NOMO-1 (cell line): Measurements from ENCODE around the gene TUBA4A.
"Not testable (repeated sequence)": the region's sequence is repeated elsewhere in the genome, so short reads cannot be mapped to it uniquely, and the experiment has no call there.

Source experiments
- DNase-seq, 2 experiments: peaks; one replicate each; lab custom pipeline; 2025; ENCODE audit not compliant: unreplicated experiment in 2 of 2; lab: John Stamatoyannopoulos, UW

Gene TUBA4A

DNA sequence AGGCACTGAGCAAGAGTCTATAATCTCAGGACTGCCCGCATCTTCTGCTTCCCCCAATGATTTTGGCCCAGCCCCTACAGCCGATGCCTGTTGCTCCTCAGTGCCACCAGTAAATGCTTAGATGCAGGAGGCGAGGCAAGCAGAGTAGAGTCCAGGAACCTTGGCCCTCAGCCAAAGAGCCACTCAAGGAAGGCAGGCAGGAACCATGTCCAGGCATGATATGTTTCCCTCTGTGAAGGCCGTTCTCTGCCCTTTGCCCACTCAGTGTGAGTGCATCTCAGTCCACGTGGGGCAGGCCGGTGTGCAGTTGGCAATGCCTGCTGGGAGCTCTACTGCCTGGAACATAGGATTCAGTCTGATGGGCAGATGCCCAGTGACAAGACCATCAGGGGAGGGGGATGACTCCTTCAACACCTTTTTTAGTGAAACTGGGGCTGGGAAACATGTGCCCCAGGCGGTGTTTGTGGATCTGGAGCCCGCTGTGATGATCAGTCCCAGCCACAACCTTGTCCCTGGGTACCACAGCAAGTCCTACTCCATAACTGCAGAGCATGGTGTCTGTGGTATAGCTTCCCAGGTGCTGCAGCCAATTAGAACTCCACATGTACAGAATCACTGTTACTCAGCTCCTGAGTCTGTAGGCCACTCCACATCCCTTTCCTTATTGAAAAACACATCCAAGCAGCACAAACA lies 15.8 kb upstream of the TUBA4A start:
- no peak for DNase-seq

DNA sequence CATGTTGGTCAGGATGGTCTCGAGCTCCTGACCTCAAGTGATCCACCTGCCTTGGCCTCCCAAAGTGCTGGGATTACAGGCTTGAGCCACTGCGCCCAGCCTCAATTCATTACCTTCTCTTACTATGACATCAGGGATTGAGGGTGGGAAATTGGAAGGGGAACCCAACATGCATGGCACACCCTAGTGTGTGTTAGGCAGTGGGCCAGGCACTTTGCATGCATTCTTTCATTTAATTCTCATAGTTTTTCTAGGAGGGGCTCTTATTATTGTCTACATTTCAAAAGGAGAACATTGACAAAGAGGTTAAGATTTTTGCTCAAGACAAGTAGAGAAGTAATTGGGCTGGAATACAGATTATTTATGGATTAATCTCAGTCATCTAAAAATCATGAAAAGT lies 14.6 kb upstream of the TUBA4A start:
- DNase-seq: no peak

GRCh38 chr2:219266886-219267285 lies 13.2 kb upstream of the TUBA4A start:
- no peak for DNase-seq

DNA sequence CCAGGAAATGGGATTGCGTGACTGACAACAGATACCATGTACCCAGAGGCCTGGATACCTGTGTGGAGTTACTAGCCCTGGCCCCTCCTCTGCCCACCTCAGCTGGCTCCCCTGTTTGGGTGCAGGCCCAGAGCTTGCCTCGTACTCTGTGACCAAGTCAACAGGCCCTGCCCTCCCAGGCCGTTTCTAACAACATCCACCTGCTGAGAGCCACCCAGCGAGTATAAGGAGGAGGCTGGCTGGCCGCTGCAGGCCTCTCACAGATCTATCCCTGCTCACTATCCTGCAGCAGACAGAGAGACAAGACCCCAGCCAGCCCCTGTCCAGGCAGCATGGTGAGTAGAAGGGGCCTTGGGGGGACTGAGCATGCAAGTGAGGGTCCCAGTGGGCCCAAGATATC lies 12.5 kb upstream of the TUBA4A start:
- no peak for DNase-seq

- DNase-seq: no peak
Observed at GRCh38 chr2:219261024-219261855, 7.5 kb upstream of the TUBA4A start.

DNA sequence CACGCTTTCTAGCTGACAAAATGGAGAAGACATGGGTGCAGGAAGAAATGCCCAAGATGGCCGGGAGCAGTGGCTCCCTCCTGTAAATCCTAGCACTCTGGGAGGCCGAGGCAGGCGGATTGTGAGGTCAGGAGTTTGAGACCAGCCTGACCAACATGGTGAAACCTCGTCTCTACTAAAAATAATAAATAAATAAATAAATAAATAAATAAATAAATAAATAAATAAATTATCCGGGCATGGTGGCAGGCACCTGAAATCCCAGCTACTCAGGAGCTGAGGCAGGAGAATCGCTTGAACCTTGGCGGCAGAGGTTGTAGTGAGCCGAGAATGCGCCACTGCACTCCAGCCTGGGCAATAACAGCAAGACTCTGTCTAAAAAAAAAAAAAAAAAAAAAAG lies 5.2 kb upstream of the TUBA4A start:
- DNase-seq: not testable (repeated sequence)

DNA sequence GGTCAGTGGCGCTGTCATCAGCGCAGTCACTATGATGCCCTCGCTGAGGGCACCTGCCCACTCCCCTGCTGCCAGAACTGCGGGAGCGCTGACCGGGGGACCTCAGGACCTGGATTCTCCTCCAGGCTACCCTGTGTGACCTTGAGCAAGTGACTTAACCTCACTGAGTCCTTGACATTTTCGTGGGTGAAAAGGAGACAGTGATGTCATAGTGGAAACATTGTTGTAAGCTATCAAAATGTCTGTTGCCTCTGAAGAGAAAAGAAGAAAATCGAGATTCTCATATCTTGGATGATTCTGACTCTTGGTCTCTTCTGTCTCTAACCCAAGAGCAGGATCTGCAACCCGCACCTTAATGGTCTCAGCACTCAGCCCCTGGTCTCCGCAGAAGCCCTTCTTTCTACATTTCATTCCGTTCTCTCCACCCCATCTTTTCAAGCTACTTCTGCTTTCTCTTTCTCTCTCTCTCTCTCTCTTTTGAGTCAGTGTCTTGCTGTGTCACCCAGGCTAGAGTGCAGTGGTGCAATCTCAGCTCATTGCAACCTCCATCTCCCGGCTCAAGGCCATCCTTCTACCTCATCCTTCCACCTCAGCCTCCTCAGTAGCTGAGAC lies 978 bp upstream of the TUBA4A start:
- peak; percentile 65 to 89 for DNase-seq

GRCh38 chr2:219252900-219253752 lies 592 bp downstream of the TUBA4A start, which contains the start of gene TUBA4B:
TUBA4B (plus strand) TSS chr2:219253243; CDS start chr2:219253408, 165 bp downstream.
- peak; percentile 51 to 55 for DNase-seq

- no peak for DNase-seq
Observed at GRCh38 chr2:219252570-219252899, 1.2 kb downstream of the TUBA4A start.

GRCh38 chr2:219252084-219252483 lies 1.6 kb downstream of the TUBA4A start:
- no peak for DNase-seq

- DNase-seq: no peak
Observed at GRCh38 chr2:219251656-219252055, 2.1 kb downstream of the TUBA4A start.

- peak; percentile 61 to 63 for DNase-seq
Observed at GRCh38 chr2:219250049-219250781, 3.5 kb downstream of the TUBA4A start.

GRCh38 chr2:219249203-219249980 lies 4.3 kb downstream of the TUBA4A start:
- peak; percentile 47 to 77 for DNase-seq

DNA sequence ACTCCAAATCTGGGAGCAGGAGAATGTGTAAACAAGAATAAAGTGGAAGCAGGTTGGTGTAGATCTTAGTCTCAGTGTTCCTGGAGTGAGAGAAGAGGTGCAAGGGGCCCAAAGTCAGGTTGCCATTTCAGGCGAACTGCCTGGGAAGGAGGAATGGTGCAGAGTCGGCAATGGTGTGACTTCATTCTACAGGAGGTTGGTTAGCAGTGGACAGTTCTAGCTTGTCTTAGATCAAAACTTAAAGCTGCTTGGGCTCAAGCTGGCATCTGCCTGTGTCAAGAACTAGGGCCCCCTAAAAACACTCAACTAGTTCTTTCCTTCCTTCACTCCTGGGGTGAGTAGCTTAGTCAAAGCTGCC lies 4.9 kb downstream of the TUBA4A start:
- DNase-seq: no peak

- DNase-seq: no peak
Observed at GRCh38 chr2:219247678-219248642, 5.8 kb downstream of the TUBA4A start.

- no peak for DNase-seq
Observed at GRCh38 chr2:219246559-219246958, 7.2 kb downstream of the TUBA4A start.

- no peak for DNase-seq
Observed at GRCh38 chr2:219245899-219246230, 7.9 kb downstream of the TUBA4A start.

DNA sequence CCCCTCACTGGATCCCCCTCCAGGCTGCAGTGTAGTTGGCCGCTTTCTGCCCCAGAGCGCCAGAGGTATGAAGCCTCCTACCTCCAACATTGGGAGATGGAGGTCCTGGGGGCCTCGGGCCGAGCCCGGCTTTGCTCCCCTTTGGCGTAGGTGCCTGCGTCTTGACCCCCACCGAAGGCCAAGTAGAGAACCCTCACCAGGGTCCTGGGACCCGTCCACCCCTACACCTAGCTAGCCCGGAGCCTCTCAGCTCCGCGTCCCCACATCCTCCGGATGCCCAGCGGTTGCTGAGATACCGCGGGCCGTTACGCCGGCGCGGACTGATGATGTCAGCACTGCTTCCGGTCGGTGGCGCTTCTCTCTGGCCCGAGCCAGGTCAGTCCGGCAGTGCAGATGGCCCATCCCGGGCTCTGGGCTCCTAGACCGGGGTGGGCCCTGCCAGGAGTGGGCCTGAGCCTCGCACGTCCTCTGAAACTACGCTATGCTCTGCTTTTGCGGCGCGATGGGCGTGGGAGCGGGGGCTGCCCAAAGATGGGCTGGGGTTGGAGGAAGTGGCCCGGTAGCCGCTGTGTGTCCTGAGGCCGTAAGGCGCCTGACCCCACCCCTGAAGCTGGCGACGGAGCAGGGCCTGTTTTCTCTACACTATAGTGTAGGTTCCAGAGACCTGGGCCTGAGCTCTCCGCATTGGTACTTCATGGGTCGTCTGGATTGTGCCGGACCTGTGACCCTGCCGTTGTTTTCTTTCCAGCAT lies 8.4 kb downstream of the TUBA4A start, which contains the start of the genes GLB1L and STK16:
TSS of gene GLB1L (minus strand) at position 297 of the 751 bp plus-strand sequence. CDS start 1,871 bp downstream, outside the sequence.
TSS of gene STK16 (plus strand) at position 332 of the 751 bp plus-strand sequence. CDS start 521 bp downstream, outside the sequence.
- DNase-seq: peak; percentile 78 to 84
